ENCODE results near the gene DELE1.

Gene DELE1, protein sequence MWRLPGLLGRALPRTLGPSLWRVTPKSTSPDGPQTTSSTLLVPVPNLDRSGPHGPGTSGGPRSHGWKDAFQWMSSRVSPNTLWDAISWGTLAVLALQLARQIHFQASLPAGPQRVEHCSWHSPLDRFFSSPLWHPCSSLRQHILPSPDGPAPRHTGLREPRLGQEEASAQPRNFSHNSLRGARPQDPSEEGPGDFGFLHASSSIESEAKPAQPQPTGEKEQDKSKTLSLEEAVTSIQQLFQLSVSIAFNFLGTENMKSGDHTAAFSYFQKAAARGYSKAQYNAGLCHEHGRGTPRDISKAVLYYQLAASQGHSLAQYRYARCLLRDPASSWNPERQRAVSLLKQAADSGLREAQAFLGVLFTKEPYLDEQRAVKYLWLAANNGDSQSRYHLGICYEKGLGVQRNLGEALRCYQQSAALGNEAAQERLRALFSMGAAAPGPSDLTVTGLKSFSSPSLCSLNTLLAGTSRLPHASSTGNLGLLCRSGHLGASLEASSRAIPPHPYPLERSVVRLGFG

DNA sequence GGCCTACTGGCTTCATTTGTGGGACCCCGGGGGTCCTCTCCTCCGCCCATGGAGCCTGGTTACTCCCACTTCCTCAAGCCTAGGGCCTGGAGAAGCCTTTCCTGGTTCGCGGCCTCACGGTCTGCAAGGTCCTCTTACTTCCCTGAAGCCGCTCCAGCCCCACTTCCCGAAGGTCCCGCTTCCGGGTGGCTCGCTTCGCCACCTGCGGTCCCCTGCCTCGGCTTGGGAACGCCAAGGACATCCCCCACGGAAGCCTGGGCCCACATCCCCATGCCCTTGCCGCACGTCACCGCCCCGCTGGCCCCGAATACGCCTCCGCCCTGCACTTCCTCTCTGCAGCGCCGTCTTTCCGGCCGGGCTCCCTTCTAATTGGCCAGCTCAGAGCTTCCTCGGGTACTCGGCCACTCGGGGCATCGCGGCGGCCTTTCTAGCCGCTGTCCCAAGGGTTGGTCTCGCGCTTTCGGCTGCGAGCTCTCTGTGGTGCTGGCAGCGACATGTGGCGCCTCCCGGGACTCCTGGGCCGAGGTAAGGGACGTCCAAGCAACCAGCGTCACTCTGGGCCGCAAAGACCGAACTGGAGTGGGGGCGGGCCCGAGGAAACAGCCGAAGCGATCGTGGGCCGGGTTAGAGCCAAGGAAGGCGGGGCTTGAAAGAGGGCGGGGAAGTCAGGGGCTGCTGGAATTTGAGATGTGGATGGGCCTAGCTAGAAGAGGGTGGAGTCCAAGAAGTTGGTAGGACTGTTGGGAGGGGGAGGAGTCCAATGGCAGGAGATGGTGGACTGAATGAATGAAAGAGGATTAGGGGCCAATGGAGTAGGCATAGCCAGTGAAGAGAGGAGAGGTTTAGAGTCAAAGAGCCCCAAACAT is at the start of gene DELE1:
Gene DELE1, plus strand, starts transcription at position 424 of the 866 bp plus-strand sequence. Its CDS starts 71 bp downstream, at position 495.
- TF ChIP-seq, protein P1, sequence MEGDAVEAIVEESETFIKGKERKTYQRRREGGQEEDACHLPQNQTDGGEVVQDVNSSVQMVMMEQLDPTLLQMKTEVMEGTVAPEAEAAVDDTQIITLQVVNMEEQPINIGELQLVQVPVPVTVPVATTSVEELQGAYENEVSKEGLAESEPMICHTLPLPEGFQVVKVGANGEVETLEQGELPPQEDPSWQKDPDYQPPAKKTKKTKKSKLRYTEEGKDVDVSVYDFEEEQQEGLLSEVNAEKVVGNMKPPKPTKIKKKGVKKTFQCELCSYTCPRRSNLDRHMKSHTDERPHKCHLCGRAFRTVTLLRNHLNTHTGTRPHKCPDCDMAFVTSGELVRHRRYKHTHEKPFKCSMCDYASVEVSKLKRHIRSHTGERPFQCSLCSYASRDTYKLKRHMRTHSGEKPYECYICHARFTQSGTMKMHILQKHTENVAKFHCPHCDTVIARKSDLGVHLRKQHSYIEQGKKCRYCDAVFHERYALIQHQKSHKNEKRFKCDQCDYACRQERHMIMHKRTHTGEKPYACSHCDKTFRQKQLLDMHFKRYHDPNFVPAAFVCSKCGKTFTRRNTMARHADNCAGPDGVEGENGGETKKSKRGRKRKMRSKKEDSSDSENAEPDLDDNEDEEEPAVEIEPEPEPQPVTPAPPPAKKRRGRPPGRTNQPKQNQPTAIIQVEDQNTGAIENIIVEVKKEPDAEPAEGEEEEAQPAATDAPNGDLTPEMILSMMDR (IDR thresholded peaks at IDR 0.05; ENCODE audit: unreplicated experiment in 3 of 3) = no peak
- peaks cover 17% of the 10 kb centered on the region for H3K4me1 Mint-ChIP-seq
- peaks cover 32% of the 10 kb centered on the region for H3K36me3 Mint-ChIP-seq (ENCODE audit: low read depth)
- H3K9me3 Mint-ChIP-seq = no peaks in the 10 kb centered on the region
- H3K27me3 Mint-ChIP-seq (ENCODE audit: low read depth) = no peaks in the 10 kb centered on the region
- H3K27ac Mint-ChIP-seq = peak within 1 kb of the TSS; percentile 86 to 99 (median 93)
- peak within 1 kb of the TSS; percentile 85 to 90 (median 88) for H3K4me3 Mint-ChIP-seq

DNA sequence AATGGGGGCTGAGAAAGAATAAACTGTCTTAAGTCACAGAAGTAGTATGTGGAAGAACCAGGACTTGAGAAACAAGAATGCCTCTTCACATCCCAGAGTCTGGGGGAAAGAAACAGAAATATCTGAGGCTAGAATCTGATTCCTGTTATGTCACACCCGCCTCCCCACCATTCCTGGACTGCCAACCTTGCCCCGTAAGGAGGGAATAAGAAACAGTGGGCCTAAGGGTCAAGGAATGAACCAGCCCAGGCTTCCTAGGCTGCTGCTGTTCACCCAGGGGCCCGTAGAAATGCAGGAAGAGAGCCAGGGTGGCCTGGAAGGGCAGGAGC is 49.8 kb upstream of the DELE1 start:
- H3K4me1 Mint-ChIP-seq = peaks cover 10% of the 10 kb centered on the region
- no peak overlapping the region for H3K4me3 Mint-ChIP-seq
- no peak overlapping the region for H3K27ac Mint-ChIP-seq

DNA sequence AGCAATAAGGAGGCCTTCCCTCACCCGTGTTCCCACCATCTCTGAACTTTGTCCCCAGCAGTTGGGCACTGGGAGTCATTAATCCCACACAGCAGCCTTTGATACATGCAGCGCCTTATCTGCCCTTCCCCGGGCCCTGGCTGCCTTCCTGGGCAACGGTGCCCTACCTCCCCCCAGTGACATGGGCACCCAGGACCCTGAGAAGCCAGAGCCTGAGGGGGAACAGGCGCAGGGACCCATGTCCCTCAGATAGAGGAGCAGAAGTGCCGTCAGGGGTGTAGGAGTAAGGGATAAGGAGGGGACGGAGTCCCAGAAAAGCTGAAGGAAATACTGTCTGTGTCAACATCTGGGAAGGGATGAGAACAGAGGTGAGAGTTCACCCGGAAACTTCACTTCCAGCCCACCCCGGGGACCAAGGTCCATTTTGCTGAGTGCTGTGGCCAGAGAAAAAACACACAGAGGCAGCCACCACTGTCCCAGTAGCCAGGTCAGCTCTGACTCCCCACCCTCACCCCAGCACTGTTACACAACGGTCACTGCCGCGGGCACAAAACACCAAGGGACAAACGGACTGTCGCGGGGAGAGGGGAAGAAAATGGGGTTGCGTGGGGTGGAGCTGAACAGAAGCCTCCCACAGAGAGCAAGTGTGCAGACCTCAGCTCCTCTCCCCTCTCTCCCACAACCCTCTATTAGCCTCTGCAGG is 49.3 kb upstream of the DELE1 start:
- Mint-ChIP-seq H3K9me3 (no peaks in the 10 kb centered on the region), H3K36me3 (ENCODE audit: low read depth) (peaks cover 3% of the 10 kb centered on the region)

More for the DNA sequence above, 49.8 kb upstream of the DELE1 start:
- Mint-ChIP-seq H3K36me3 (ENCODE audit: low read depth) (peaks cover 3% of the 10 kb centered on the region), H3K9me3 (no peaks in the 10 kb centered on the region), H3K27me3 (ENCODE audit: low read depth) (peaks cover 91% of the 10 kb centered on the region)
- TF ChIP-seq, protein P1 (IDR thresholded peaks at IDR 0.05; ENCODE audit: unreplicated experiment in 3 of 3) = no peak

DNA sequence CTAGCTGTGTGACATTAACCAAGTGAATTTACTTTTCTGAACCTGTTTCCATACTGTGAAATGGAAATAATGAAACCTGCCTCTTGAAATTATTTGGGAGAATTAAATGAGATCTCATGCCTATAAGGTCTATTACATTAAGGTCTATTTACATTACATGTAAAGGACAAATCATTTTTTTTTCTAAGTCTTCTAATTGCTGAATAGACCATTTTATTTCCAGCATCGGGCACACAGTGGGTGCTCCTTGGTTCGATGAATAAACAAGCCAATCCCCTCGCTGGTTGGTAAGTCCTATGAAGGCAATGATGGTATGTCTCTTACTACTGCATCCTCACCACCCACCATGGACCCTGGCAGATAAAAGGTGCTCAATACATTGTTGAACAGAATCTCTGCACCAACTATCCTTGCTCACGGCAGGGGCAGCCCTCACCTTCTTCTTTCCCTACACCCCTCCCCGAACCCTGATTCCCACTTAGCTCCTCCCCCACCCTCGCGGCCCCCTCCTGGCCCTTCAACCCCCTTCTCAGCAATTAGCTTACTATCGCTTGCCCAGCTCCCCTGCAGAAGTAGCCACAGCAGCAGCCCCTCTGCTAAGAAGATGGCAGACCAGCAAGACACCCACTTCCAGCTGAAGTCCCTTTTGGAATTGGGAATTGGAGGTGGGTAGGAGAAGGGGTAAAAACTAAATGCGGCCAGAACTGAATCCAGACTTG is 48.5 kb upstream of the DELE1 start:
- H3K4me1 Mint-ChIP-seq = peaks cover 15% of the 10 kb centered on the region
- no peaks in the 10 kb centered on the region for H3K9me3 Mint-ChIP-seq
- no peak overlapping the region for H3K27ac Mint-ChIP-seq
- peak overlapping the region; percentile 73 to 77 (median 75) for H3K4me3 Mint-ChIP-seq
- TF ChIP-seq, protein P1 (IDR thresholded peaks at IDR 0.05; ENCODE audit: unreplicated experiment in 3 of 3) = no peak
- peaks cover 93% of the 10 kb centered on the region for H3K27me3 Mint-ChIP-seq (ENCODE audit: low read depth)
- peaks cover 3% of the 10 kb centered on the region for H3K36me3 Mint-ChIP-seq (ENCODE audit: low read depth)

More for the DNA sequence above, 49.3 kb upstream of the DELE1 start:
- TF ChIP-seq, protein P1 (IDR thresholded peaks at IDR 0.05; ENCODE audit: unreplicated experiment in 3 of 3) = no peak
- Mint-ChIP-seq H3K4me1 (peaks cover 15% of the 10 kb centered on the region), H3K27me3 (ENCODE audit: low read depth) (peaks cover 93% of the 10 kb centered on the region), H3K4me3 (peak overlapping the region in 2 of 3 experiments; percentile 6 to 52), H3K27ac (no peak overlapping the region)

Measured in nephron (organoid).